ENCODE measurements around the gene PLEKHN1.
A peak's percentile ranks its signal among the peaks of the same experiment; 100 is the strongest.

PLEKHN1 gene

DNA sequence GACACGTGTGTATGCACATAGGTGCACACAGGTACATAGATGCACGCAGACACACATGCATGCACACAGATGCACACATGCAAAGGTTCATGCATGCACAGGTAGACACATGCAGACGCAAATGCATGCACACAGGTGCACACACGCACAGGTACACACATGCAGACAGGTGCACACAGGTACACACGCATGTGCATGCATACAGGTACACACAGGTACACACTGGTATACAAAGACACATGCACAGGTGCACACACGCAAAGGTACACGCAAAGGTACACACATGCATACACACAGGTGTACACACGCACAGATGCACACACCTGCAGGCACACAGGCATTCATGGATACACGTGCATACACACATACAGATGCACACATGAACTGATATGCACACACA, 16.0 kb upstream of the PLEKHN1 start:
- peak; percentile 45; the same call in 1 of the 2 replicates for TF ChIP-seq SCRT1 (tag by site-specific recombination; IDR thresholded peaks at IDR 0.05; ENCODE audit: borderline replicate concordance)
- TF ChIP-seq, protein P1, sequence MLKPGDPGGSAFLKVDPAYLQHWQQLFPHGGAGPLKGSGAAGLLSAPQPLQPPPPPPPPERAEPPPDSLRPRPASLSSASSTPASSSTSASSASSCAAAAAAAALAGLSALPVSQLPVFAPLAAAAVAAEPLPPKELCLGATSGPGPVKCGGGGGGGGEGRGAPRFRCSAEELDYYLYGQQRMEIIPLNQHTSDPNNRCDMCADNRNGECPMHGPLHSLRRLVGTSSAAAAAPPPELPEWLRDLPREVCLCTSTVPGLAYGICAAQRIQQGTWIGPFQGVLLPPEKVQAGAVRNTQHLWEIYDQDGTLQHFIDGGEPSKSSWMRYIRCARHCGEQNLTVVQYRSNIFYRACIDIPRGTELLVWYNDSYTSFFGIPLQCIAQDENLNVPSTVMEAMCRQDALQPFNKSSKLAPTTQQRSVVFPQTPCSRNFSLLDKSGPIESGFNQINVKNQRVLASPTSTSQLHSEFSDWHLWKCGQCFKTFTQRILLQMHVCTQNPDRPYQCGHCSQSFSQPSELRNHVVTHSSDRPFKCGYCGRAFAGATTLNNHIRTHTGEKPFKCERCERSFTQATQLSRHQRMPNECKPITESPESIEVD (tag by site-specific recombination; IDR thresholded peaks at IDR 0.05) = no peak
- TF ChIP-seq, protein P2, sequence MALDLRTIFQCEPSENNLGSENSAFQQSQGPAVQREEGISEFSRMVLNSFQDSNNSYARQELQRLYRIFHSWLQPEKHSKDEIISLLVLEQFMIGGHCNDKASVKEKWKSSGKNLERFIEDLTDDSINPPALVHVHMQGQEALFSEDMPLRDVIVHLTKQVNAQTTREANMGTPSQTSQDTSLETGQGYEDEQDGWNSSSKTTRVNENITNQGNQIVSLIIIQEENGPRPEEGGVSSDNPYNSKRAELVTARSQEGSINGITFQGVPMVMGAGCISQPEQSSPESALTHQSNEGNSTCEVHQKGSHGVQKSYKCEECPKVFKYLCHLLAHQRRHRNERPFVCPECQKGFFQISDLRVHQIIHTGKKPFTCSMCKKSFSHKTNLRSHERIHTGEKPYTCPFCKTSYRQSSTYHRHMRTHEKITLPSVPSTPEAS (tag by site-specific recombination; IDR thresholded peaks at IDR 0.05) = peak; percentile 44; the same call in 1 of the 2 replicates
- TF ChIP-seq, protein P3, sequence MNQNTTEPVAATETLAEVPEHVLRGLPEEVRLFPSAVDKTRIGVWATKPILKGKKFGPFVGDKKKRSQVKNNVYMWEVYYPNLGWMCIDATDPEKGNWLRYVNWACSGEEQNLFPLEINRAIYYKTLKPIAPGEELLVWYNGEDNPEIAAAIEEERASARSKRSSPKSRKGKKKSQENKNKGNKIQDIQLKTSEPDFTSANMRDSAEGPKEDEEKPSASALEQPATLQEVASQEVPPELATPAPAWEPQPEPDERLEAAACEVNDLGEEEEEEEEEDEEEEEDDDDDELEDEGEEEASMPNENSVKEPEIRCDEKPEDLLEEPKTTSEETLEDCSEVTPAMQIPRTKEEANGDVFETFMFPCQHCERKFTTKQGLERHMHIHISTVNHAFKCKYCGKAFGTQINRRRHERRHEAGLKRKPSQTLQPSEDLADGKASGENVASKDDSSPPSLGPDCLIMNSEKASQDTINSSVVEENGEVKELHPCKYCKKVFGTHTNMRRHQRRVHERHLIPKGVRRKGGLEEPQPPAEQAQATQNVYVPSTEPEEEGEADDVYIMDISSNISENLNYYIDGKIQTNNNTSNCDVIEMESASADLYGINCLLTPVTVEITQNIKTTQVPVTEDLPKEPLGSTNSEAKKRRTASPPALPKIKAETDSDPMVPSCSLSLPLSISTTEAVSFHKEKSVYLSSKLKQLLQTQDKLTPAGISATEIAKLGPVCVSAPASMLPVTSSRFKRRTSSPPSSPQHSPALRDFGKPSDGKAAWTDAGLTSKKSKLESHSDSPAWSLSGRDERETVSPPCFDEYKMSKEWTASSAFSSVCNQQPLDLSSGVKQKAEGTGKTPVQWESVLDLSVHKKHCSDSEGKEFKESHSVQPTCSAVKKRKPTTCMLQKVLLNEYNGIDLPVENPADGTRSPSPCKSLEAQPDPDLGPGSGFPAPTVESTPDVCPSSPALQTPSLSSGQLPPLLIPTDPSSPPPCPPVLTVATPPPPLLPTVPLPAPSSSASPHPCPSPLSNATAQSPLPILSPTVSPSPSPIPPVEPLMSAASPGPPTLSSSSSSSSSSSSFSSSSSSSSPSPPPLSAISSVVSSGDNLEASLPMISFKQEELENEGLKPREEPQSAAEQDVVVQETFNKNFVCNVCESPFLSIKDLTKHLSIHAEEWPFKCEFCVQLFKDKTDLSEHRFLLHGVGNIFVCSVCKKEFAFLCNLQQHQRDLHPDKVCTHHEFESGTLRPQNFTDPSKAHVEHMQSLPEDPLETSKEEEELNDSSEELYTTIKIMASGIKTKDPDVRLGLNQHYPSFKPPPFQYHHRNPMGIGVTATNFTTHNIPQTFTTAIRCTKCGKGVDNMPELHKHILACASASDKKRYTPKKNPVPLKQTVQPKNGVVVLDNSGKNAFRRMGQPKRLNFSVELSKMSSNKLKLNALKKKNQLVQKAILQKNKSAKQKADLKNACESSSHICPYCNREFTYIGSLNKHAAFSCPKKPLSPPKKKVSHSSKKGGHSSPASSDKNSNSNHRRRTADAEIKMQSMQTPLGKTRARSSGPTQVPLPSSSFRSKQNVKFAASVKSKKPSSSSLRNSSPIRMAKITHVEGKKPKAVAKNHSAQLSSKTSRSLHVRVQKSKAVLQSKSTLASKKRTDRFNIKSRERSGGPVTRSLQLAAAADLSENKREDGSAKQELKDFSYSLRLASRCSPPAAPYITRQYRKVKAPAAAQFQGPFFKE (tag by site-specific recombination; IDR thresholded peaks at IDR 0.05; ENCODE audit: borderline replicate concordance) = no peak
- no peak for TF ChIP-seq ZNF16 (tag by site-specific recombination; IDR thresholded peaks at IDR 0.05; ENCODE audit: low read depth)
- TF ChIP-seq KLF8 (tag by site-specific recombination; IDR thresholded peaks at IDR 0.05) = no peak
- TF ChIP-seq ZNF248 (tag by site-specific recombination; IDR thresholded peaks at IDR 0.05) = no peak
- peak; percentile 65 for TF ChIP-seq SCRT2 (tag by site-specific recombination; IDR thresholded peaks at IDR 0.05)
- TF ChIP-seq ZEB2 (tag by site-specific recombination; IDR thresholded peaks at IDR 0.05) = peak; percentile 96

DNA sequence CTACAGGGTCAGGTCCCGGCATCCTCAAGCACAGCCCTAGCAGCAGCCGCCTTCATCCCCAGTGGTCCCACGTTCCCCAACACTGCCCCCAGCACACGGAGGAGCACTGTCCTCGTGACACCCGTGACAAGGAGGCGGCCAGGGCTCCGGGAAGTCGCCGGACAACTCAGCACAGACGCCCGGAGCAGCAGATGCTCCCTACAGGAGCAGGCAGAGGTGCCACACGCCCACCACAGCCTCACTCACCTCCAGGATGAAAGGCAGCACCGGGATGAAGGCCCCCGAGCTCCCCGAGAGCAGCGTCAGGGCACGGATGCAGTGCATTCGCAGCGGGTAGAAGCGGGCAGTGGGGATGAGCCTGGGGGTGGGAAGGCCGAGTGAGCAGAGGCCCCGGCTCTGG, 15.4 kb upstream of the PLEKHN1 start:
- POLR2A ChIA-PET = interaction anchor here (0.9 to 2.6 kb wide), 2 partner anchors 9 to 39 kb away, joined by 3 to 12 read pairs; no protein-coding TSS in a partner anchor
- H3K9me3 ChIP-seq (ENCODE audit: control insufficient read depth, insufficient read depth, low read depth, low read length) = no peaks in the 10 kb centered on the region
- no peak overlapping the region for H3K4me3 ChIP-seq (ENCODE audit: low read depth, low read length)
- CTCF ChIA-PET = interaction anchor here (0.7 to 1.3 kb wide), 4 partner anchors 8 to 82 kb away, joined by 3 to 4 read pairs (median 4); no protein-coding TSS in a partner anchor
- no peak overlapping the region for H3K27ac ChIP-seq (ENCODE audit: extremely low read depth, low read depth, low read length)
- peaks cover 9 to 100% of the 10 kb centered on the region in 2 experiments; a peak in 2 of 3 replicates for H3K36me3 ChIP-seq (ENCODE audit: control insufficient read depth in 2 of 2, insufficient read depth in 1 of 2, low read length in 2 of 2)
- TF ChIP-seq, protein P4, sequence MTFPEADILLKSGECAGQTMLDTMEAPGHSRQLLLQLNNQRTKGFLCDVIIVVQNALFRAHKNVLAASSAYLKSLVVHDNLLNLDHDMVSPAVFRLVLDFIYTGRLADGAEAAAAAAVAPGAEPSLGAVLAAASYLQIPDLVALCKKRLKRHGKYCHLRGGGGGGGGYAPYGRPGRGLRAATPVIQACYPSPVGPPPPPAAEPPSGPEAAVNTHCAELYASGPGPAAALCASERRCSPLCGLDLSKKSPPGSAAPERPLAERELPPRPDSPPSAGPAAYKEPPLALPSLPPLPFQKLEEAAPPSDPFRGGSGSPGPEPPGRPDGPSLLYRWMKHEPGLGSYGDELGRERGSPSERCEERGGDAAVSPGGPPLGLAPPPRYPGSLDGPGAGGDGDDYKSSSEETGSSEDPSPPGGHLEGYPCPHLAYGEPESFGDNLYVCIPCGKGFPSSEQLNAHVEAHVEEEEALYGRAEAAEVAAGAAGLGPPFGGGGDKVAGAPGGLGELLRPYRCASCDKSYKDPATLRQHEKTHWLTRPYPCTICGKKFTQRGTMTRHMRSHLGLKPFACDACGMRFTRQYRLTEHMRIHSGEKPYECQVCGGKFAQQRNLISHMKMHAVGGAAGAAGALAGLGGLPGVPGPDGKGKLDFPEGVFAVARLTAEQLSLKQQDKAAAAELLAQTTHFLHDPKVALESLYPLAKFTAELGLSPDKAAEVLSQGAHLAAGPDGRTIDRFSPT (tag by site-specific recombination; IDR thresholded peaks at IDR 0.05) = 0 out of 2 replicates have a peak, but pooled peaks have one; percentile 10
- no peak for TF ChIP-seq SP7 (tag by site-specific recombination; IDR thresholded peaks at IDR 0.05)
- no peaks in the 10 kb centered on the region for H3K4me1 ChIP-seq (ENCODE audit: control insufficient read depth, insufficient read depth, low read length)

More for the DNA sequence above, 16.0 kb upstream of the PLEKHN1 start:
- peaks cover 9 to 100% of the 10 kb centered on the region in 2 experiments; a peak in 2 of 3 replicates for H3K36me3 ChIP-seq (ENCODE audit: control insufficient read depth in 2 of 2, insufficient read depth in 1 of 2, low read length in 2 of 2)
- H3K27ac ChIP-seq (ENCODE audit: extremely low read depth, low read depth, low read length) = no peak overlapping the region
- ChIA-PET CTCF (no interaction called here), POLR2A (no interaction called here)
- H3K9me3 ChIP-seq (ENCODE audit: control insufficient read depth, insufficient read depth, low read depth, low read length) = no peaks in the 10 kb centered on the region
- H3K4me3 ChIP-seq (ENCODE audit: low read depth, low read length) = no peak overlapping the region
- H3K4me1 ChIP-seq (ENCODE audit: control insufficient read depth, insufficient read depth, low read length) = no peaks in the 10 kb centered on the region; the same call in 1 of the 2 replicates

Measured in HEK293 (cell line).